ENCODE data around the gene ATG7.
"Not testable (repeated sequence)": the region's sequence is repeated elsewhere in the genome, so short reads cannot be mapped to it uniquely, and the experiment has no call there.

GRCh38 chr3:11526121-11526520 is 253.9 kb downstream of the ATG7 start:
- TF ChIP-seq, protein P1, sequence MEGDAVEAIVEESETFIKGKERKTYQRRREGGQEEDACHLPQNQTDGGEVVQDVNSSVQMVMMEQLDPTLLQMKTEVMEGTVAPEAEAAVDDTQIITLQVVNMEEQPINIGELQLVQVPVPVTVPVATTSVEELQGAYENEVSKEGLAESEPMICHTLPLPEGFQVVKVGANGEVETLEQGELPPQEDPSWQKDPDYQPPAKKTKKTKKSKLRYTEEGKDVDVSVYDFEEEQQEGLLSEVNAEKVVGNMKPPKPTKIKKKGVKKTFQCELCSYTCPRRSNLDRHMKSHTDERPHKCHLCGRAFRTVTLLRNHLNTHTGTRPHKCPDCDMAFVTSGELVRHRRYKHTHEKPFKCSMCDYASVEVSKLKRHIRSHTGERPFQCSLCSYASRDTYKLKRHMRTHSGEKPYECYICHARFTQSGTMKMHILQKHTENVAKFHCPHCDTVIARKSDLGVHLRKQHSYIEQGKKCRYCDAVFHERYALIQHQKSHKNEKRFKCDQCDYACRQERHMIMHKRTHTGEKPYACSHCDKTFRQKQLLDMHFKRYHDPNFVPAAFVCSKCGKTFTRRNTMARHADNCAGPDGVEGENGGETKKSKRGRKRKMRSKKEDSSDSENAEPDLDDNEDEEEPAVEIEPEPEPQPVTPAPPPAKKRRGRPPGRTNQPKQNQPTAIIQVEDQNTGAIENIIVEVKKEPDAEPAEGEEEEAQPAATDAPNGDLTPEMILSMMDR (IDR thresholded peaks at IDR 0.05) = not testable (repeated sequence)
- not testable (repeated sequence) for TF ChIP-seq POLR2AphosphoS5 (IDR thresholded peaks at IDR 0.05; ENCODE audit: insufficient read depth in 1 of 2, low read depth in 1 of 2)

All from vagina (tissue), 2 donors.